Calu3 (cell line): Measurements from ENCODE around the gene CGRRF1. TPM values are rescaled to one million over a fixed set of nuclear protein-coding genes. Genes with fewer than 3 reads are reported as not detected.

ENCODE experiments used
- BruUV-seq: library from RNA; stranded (reverse); fragments of 400-500 nt; replicated peaks from 2 replicates; lab custom pipeline; 2021; lab: Mats Ljungman, UMichigan
- CTCF ChIA-PET: fragments of 300-600 bp; sonication (Branson Sonifier 250); formaldehyde crosslinking; loops from one replicate; lab custom pipeline; 2022; ENCODE audit warnings: antibody characterized with exemption; lab: Charles Lee
- DNase-seq: peaks from one replicate; pipeline ENCODE4 v3.0.0; 2022
- H3K27ac Mint-ChIP-seq: one replicate; pipeline ENCODE4 v1.8.0; 2022; ENCODE audit warnings: mixed read lengths; ENCODE audit not compliant: unreplicated experiment
- H3K27me3 Mint-ChIP-seq: one replicate; pipeline ENCODE4 v1.8.0; 2022; ENCODE audit warnings: mixed read lengths; ENCODE audit not compliant: unreplicated experiment
- H3K36me3 Mint-ChIP-seq: one replicate; pipeline ENCODE4 v1.8.0; 2022; ENCODE audit warnings: mild to moderate bottlenecking, moderate library complexity, mixed read lengths; ENCODE audit not compliant: insufficient read depth, unreplicated experiment
- H3K4me1 Mint-ChIP-seq: one replicate; pipeline ENCODE4 v1.8.0; 2022; ENCODE audit warnings: mild to moderate bottlenecking, low read depth, mixed read lengths; ENCODE audit not compliant: unreplicated experiment
- H3K4me3 Mint-ChIP-seq: one replicate; pipeline ENCODE4 v1.8.0; 2022; ENCODE audit warnings: mild to moderate bottlenecking, low read depth, moderate library complexity, mixed read lengths; ENCODE audit not compliant: unreplicated experiment
- H3K9me3 Mint-ChIP-seq: one replicate; pipeline ENCODE4 v1.8.0; 2022; ENCODE audit warnings: low read depth, mixed read lengths; ENCODE audit not compliant: unreplicated experiment
- intact Hi-C: fragments of 100-400 bp; cut with micrococcal nuclease; formaldehyde crosslinking; loops from one replicate; pipeline ENCODE4 v1.10.0; 2022; ENCODE audit not compliant: unreplicated experiment
- total RNA-seq: library from RNA; stranded (reverse); gene quantifications from 2 replicates; pipeline ENCODE4 v1.2.3, GENCODE V29; 2022
- TF ChIP-seq, protein P1 (sequence below): fragments of 200-600 bp; IDR thresholded peaks from one replicate; pipeline ENCODE4 v1.8.0; 2022; ENCODE audit warnings: antibody characterized with exemption; ENCODE audit not compliant: unreplicated experiment

The CGRRF1 gene
- total RNA-seq, 1 experiment from 2014 or later = 12.4 TPM

DNA sequence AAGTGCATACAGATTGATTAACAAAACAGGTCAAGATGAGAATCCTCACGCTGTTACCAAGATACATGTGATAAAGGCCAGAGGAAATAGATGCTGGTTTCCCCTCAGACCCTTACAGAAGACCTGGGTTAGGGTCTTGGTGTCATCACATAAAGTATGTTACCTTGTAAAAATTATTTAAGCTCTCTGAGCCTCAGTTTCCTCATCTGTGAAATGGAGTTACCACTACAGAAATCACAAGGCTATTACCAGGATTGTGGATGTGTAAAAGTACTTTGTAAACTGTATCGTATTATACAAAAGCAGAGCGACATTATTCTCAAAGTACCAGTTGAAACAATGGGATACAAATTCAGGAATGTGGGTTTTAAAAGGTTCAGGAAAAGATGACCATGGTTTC, 71.2 kb downstream of the CGRRF1 start:
- Mint-ChIP-seq H3K4me3 (no peak overlapping the region), H3K4me1 (no peaks in the 10 kb centered on the region), H3K9me3 (no peaks in the 10 kb centered on the region), H3K36me3 (no peaks in the 10 kb centered on the region), H3K27me3 (no peaks in the 10 kb centered on the region), H3K27ac (no peak overlapping the region)
- no peak for DNase-seq
- TF ChIP-seq, protein P1, sequence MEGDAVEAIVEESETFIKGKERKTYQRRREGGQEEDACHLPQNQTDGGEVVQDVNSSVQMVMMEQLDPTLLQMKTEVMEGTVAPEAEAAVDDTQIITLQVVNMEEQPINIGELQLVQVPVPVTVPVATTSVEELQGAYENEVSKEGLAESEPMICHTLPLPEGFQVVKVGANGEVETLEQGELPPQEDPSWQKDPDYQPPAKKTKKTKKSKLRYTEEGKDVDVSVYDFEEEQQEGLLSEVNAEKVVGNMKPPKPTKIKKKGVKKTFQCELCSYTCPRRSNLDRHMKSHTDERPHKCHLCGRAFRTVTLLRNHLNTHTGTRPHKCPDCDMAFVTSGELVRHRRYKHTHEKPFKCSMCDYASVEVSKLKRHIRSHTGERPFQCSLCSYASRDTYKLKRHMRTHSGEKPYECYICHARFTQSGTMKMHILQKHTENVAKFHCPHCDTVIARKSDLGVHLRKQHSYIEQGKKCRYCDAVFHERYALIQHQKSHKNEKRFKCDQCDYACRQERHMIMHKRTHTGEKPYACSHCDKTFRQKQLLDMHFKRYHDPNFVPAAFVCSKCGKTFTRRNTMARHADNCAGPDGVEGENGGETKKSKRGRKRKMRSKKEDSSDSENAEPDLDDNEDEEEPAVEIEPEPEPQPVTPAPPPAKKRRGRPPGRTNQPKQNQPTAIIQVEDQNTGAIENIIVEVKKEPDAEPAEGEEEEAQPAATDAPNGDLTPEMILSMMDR = no peak
- CTCF ChIA-PET = no interaction called here
- intact Hi-C loops = no loop called here
- BruUV-seq = no TSS peak

DNA sequence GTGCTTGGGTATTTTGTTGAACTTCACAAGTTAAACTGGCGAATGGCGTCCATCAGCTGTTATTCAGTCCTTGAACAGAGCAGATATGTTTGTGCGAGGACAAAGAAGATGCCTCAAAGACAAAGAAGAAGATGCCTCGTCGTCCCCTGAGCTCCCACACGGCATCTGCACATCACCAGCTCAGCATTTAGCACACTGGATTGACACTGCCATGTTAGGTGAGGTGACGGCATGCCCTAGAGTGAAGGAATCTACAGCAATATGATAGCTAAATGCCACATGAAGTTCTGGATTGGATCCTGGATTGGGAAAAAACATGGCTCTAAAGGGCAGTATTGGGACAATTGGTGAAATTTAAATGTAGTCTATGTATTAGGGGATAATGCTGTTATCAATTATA, 72.6 kb downstream of the CGRRF1 start:
- BruUV-seq = no TSS peak
- Mint-ChIP-seq H3K4me3 (no peak overlapping the region), H3K9me3 (no peaks in the 10 kb centered on the region), H3K36me3 (no peaks in the 10 kb centered on the region), H3K4me1 (no peaks in the 10 kb centered on the region), H3K27me3 (no peaks in the 10 kb centered on the region), H3K27ac (no peak overlapping the region)
- intact Hi-C loops = no loop called here
- no peak for DNase-seq
- TF ChIP-seq, protein P1 = no peak
- CTCF ChIA-PET = no interaction called here

GRCh38 chr14:54584097-54584496, 74.4 kb downstream of the CGRRF1 start:
- no peaks in the 10 kb centered on the region for H3K36me3 Mint-ChIP-seq
- H3K4me1 Mint-ChIP-seq = no peaks in the 10 kb centered on the region
- H3K27ac Mint-ChIP-seq = no peak overlapping the region
- no peak for DNase-seq
- intact Hi-C loops = no loop called here
- no peaks in the 10 kb centered on the region for H3K9me3 Mint-ChIP-seq
- no peak overlapping the region for H3K4me3 Mint-ChIP-seq
- H3K27me3 Mint-ChIP-seq = no peaks in the 10 kb centered on the region
- CTCF ChIA-PET = no interaction called here
- TF ChIP-seq, protein P1 = no peak
- no TSS peak for BruUV-seq

DNA sequence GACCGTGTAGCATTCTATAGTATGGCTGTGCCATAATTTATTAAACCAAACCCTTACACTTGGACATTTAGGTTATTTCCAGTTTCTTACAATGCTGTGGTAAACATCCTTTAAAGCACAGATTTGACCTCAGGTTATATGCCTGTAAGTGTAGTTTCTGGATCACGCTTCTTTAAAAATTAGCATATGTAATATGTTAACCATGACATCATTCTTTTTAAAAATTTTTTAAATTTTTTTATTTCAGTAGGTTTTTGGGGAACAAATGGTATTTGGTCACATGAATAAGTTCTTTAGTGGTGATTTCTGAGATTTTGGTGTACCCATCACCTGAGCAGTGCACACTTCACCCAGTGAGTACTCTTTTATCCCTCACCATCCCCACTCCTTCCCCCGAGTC, 75.5 kb downstream of the CGRRF1 start:
- Mint-ChIP-seq H3K36me3 (no peaks in the 10 kb centered on the region), H3K4me3 (no peak overlapping the region), H3K27me3 (no peaks in the 10 kb centered on the region), H3K9me3 (no peaks in the 10 kb centered on the region), H3K27ac (no peak overlapping the region), H3K4me1 (no peaks in the 10 kb centered on the region)
- no TSS peak for BruUV-seq
- DNase-seq = no peak
- CTCF ChIA-PET = no interaction called here
- intact Hi-C loops = no loop called here
- TF ChIP-seq, protein P1 = no peak

Other genes with a start within 250 kb of the CGRRF1 start
- gene CDKN3, start 112.9 kb upstream of the CGRRF1 start, total RNA-seq = 41.1 and 50.3 TPM in 2 replicates
- 118 and 123 TPM in 2 replicates for gene CNIH1, start 68.5 kb upstream of the CGRRF1 start, total RNA-seq
- 39.2 and 43.0 TPM in 2 replicates for gene GMFB, start 20.9 kb upstream of the CGRRF1 start, total RNA-seq
- gene SAMD4A, start 57.2 kb downstream of the CGRRF1 start, total RNA-seq = 10.9 and 14.4 TPM in 2 replicates